Measurements from ENCODE around the gene LARGE1.

Gene LARGE1

DNA sequence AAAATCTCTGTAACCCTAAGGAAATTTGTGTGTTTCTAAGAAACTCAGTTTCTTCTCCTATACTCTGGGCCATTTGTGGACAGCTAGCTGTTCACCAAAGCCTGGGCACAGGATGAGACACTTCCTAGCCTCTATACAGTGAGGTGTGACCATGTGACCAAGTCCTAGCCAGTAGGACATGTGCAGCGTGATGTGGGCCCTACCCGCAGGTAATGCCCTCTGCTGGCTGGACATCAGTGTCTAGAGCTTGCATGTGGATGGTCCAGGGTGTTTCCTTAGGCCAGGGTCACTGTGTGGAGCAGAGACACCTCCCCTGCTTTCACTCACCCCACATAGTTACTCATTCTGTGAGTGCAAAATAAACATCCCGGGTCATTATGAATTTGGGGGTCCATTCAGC, 100.5 kb downstream of the LARGE1 start:
- DNase-seq (ENCODE audit: low spot score): no peak

DNA sequence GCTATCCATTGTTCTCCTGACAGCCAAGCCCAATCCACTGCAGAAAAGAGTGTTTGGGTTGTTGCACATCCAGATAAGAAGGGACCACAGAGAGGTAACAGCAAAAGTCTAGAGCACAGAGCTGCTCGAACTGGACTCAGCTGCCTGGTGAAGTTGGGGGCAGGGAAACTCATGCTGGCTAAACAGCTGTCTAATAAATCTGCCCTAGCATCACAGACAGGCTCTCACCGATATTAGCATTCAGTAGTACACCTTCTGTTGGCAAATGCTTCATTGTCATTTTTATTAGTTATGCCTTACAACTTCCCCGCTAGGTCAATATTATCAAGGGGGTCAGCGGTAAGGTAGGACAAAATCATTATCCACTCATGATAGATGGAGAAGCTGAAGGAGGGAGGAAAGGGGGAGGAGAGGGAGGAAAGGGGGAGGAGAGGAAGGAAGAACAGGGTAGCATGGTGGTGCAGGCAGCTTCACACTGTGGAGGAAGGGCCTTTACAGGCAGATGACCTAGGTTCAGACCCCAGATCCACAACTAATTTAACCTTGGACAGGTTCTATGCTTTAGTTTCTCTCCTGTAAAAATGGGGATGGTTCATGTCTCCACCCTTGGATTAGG, 102.7 kb downstream of the LARGE1 start:
- DNase-seq (ENCODE audit: low spot score): no peak

- no peak for DNase-seq (ENCODE audit: low spot score)
Measured at GRCh38 chr22:33812360-33812977, 107.8 kb downstream of the LARGE1 start.

- no peak for DNase-seq (ENCODE audit: low spot score)
Measured at GRCh38 chr22:33811686-33812085, 108.6 kb downstream of the LARGE1 start.

- DNase-seq (ENCODE audit: low spot score): no peak
Measured at GRCh38 chr22:33811208-33811607, 109.1 kb downstream of the LARGE1 start.

DNA sequence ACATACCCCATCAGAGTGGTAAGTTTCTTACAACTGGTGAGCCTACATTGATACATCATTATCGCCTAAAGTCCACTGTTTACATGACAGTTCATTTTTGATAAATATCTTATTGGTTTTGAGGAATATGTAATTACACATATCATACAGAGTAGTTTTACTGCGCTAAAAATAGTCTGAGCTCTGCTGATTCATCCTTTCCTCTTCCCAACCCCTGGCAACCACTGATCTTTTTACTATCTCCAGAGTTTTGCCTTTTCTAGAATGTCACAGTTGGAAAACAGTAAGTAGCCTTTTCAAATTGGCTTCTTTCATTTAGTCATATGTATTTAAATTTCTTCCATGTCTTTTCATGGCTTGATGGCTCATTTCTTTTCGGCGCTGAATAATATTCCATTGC, 112.8 kb downstream of the LARGE1 start:
- DNase-seq (ENCODE audit: low spot score): no peak

- DNase-seq (ENCODE audit: low spot score): no peak
Measured at GRCh38 chr22:33806191-33806590, 114.1 kb downstream of the LARGE1 start.

DNA sequence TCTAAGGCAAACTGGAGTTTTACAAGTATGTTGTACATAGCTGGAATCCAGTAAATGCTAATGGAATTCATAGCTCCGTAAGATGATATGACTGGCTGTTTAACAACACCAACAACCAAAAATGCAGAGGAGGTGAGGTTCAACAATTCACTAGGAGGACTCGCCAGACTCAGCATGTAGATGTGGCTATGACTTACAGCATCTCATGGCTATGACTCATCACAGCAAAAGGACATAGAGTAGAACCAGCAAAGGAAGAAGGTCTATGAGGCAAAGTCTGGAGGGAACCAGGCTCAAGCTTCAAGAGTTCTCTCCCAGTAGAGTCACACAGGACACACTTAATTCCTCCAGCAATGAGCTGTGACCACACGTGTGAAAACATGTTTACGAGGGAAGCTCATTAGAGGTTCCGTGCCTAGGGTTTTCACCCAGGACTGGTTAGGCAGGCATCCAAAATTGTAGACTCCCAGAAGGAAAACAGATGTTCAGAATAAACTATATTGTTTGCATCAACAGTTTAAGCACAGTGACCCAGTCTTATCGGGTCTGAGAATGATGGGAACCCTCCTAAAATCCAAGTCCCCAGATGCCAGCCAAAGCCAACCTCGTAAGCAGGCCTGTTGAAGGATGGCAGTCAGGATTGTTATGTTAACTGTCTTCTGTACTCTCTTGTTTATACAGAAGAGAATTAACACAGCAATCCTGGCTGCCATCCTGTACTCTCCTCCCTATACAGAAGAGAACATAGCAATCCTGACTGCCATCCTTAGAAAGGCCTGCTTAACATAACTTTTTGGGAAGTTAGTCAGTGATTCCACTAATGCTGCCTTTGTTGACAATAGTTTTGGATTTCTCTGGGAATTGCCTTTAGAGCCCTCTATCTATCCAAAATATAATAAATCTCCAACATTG, 116.6 kb downstream of the LARGE1 start:
- peak; percentile 62 for DNase-seq (ENCODE audit: low spot score)

GRCh38 chr22:33798401-33798800, 121.9 kb downstream of the LARGE1 start:
- DNase-seq (ENCODE audit: low spot score): no peak

GRCh38 chr22:33796494-33796893, 123.8 kb downstream of the LARGE1 start:
- DNase-seq (ENCODE audit: low spot score): no peak

GRCh38 chr22:33793475-33793874, 126.8 kb downstream of the LARGE1 start:
- no peak for DNase-seq (ENCODE audit: low spot score)

DNA sequence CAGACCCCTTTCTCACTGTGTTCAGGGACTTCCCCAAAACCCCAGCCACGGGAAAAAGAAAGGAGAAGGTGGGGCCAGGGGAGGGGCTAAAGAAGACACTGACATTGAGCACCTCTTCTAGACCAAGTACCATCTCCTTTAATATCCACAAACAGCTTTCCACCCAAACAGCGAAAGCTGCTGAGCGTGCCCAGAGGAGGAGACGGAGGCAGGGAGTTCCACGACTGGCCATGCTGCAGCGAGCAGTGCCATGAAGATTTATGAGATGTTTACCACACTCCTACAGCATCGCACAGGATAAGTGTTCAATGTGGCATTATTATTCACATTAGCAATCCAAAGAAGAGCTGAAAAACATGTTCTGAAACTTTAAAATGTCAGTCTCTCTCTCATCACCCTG, 127.4 kb downstream of the LARGE1 start:
- no peak for DNase-seq (ENCODE audit: low spot score)

GRCh38 chr22:33789690-33790253, 130.5 kb downstream of the LARGE1 start:
- no peak for DNase-seq (ENCODE audit: low spot score)

DNA sequence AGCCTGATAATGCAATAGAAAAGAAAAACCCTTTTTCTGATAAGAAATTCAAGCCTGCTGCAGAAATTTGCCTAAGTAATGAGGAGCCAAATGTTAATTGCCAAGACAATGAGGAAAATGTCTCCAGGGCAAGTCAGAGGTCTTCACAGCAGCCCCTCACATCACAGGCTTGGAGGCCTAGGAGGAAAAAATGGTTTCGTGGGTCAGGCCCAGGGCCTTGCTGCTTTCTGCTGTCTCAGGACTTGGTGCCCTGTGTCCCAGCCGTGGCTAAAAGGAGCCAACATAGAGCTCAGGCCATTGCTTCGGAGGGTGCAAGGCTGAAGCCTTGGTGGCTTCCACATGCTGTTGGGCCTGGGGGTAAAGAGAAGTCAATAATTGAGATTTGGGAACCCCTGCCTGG, 131.3 kb downstream of the LARGE1 start:
- DNase-seq (ENCODE audit: low spot score): no peak

GRCh38 chr22:33787645-33788456, 132.4 kb downstream of the LARGE1 start:
- DNase-seq (ENCODE audit: low spot score): no peak

GRCh38 chr22:33786149-33786548, 134.1 kb downstream of the LARGE1 start:
- DNase-seq (ENCODE audit: low spot score): no peak

- DNase-seq (ENCODE audit: low spot score): no peak
Measured at GRCh38 chr22:33785283-33785968, 134.8 kb downstream of the LARGE1 start.

DNA sequence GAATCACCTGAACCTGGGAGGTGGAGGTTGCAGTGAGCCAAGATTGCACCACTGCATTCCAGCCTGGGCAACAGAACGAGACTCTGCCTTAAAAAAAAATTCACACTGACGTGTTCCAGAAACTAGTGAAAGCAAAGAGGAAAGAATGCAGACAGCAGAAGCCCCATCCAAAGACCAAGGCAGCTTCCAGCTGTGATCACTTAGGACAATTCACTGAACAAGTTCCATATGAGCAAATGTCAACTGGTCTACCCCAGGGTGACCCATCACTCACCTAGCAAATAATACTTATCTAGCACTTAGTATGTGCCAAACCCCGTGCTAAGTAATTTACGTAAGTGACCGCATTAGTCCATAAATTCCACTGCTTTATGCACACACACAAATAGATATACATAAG, 138.9 kb downstream of the LARGE1 start:
- no peak for DNase-seq (ENCODE audit: low spot score)

- DNase-seq (ENCODE audit: low spot score): no peak
Measured at GRCh38 chr22:33780531-33781136, 139.6 kb downstream of the LARGE1 start.

DNA sequence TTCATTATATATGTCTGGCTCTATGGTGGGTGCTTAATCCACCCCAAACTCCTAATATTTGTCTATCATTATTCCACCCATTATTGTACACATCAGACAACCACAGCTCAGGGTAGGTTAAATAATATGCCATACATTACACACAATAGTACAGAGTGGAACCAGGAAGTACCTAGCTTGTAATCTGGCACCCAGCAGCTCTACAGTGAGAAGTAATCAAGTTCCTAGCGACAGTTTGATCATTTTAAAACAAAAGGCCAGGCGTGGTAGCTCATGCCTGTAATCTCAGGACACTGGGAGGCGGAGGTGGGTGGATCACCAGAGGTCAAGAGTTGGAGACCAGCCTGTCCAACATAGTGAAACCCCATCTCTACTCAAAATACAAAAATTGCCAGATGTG, 141.0 kb downstream of the LARGE1 start:
- no peak for DNase-seq (ENCODE audit: low spot score)

GRCh38 chr22:33776491-33776890, 143.8 kb downstream of the LARGE1 start:
- no peak for DNase-seq (ENCODE audit: low spot score)
